ENCODE results near the gene STXBP5. TPM values are rescaled to one million over a fixed set of nuclear protein-coding genes. Genes with fewer than 3 reads are reported as not detected.

The STXBP5 gene
- total RNA-seq, 1 experiment from 2014 or later, result 30.5 TPM

GRCh38 chr6:147185216-147185615, 19.0 kb upstream of the STXBP5 start:
- H4K20me1 ChIP-seq (ENCODE audit: insufficient read depth, low read depth, low read length), result no peaks in the 10 kb centered on the region
- DNase-seq, result no peak
- no peak overlapping the region for H3K4me2 ChIP-seq (ENCODE audit: low read depth, low read length, poor library complexity, severe bottlenecking)
- H3K36me3 ChIP-seq (ENCODE audit: insufficient read depth, low read length), result no peaks in the 10 kb centered on the region
- no peaks in the 10 kb centered on the region for H3K9me3 ChIP-seq (ENCODE audit: low read length)
- H3K79me2 ChIP-seq (ENCODE audit: low read length), result no peaks in the 10 kb centered on the region
- H3K4me1 ChIP-seq (ENCODE audit: low read length), result no peaks in the 10 kb centered on the region
- no peak overlapping the region for H3K9ac ChIP-seq (ENCODE audit: low read length)
- H3K9me2 ChIP-seq (replicated peaks; ENCODE audit: insufficient read depth, low read length), result no peaks in the 10 kb centered on the region
- no peak overlapping the region for H3K27ac ChIP-seq (ENCODE audit: low read length)
- H3K4me3 ChIP-seq (ENCODE audit: low read length), result no peak overlapping the region
- 0 out of 2 replicates have a peak, but pooled peaks cover 3% of the 10 kb centered on the region for H3K27me3 ChIP-seq (ENCODE audit: low read length)
- no peak overlapping the region for H2AFZ ChIP-seq (ENCODE audit: low read length)

GRCh38 chr6:147190556-147190955, 13.7 kb upstream of the STXBP5 start:
- H3K9ac ChIP-seq (ENCODE audit: low read length), result no peak overlapping the region
- H2AFZ ChIP-seq (ENCODE audit: low read length), result no peak overlapping the region
- no peaks in the 10 kb centered on the region for H3K9me2 ChIP-seq (replicated peaks; ENCODE audit: insufficient read depth, low read length)
- DNase-seq, result no peak
- no peak overlapping the region for H3K4me2 ChIP-seq (ENCODE audit: low read depth, low read length, poor library complexity, severe bottlenecking)
- no peaks in the 10 kb centered on the region for H3K9me3 ChIP-seq (ENCODE audit: low read length)
- H3K79me2 ChIP-seq (ENCODE audit: low read length), result no peaks in the 10 kb centered on the region
- H3K36me3 ChIP-seq (ENCODE audit: insufficient read depth, low read length), result no peaks in the 10 kb centered on the region
- no peaks in the 10 kb centered on the region for H3K27me3 ChIP-seq (ENCODE audit: low read length)
- no peak overlapping the region for H3K27ac ChIP-seq (ENCODE audit: low read length)
- H4K20me1 ChIP-seq (ENCODE audit: insufficient read depth, low read depth, low read length), result no peaks in the 10 kb centered on the region
- H3K4me1 ChIP-seq (ENCODE audit: low read length), result no peaks in the 10 kb centered on the region
- no peak overlapping the region for H3K4me3 ChIP-seq (ENCODE audit: low read length)

DNA sequence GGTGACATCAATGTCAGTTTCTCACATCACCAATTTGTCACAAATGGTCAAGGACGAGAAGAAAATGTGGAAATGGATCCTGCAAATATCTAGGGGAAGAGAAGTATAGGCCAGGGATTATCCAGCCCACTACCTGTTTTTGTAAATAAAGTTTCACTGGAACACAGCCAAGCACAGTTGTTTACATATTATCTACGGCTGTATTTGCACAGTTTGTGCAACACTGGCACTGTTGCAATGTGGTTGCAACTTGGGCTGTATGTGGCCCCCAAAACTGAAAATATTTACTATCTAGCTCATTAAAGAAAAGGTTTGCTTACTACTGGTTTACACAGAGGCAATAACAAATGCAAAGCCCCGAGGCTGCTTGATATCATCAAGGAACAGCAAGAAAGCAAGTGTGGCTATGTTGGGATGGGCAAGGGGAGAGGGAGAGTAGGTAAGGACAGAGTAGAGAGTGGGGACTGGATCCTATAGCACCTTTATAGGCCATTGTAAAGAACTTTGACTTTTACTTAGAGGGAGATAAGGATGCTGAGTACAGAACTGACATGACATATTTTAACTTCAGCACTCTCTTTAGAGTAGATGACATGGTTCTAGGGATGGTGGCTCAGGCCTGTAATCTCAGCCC, 11.8 kb upstream of the STXBP5 start:
- no peak for DNase-seq
- Histone ChIP-seq H3K79me2 (ENCODE audit: low read length) (no peaks in the 10 kb centered on the region), H3K27ac (ENCODE audit: low read length) (no peak overlapping the region), H3K4me3 (ENCODE audit: low read length) (no peak overlapping the region), H3K4me2 (ENCODE audit: low read depth, low read length, poor library complexity, severe bottlenecking) (no peak overlapping the region), H3K9ac (ENCODE audit: low read length) (no peak overlapping the region), H3K9me2 (replicated peaks; ENCODE audit: insufficient read depth, low read length) (no peaks in the 10 kb centered on the region), H3K4me1 (ENCODE audit: low read length) (no peaks in the 10 kb centered on the region), H4K20me1 (ENCODE audit: insufficient read depth, low read depth, low read length) (no peaks in the 10 kb centered on the region), H3K27me3 (ENCODE audit: low read length) (no peaks in the 10 kb centered on the region), H2AFZ (ENCODE audit: low read length) (no peak overlapping the region), H3K36me3 (ENCODE audit: insufficient read depth, low read length) (no peaks in the 10 kb centered on the region), H3K9me3 (ENCODE audit: low read length) (no peaks in the 10 kb centered on the region)

DNA sequence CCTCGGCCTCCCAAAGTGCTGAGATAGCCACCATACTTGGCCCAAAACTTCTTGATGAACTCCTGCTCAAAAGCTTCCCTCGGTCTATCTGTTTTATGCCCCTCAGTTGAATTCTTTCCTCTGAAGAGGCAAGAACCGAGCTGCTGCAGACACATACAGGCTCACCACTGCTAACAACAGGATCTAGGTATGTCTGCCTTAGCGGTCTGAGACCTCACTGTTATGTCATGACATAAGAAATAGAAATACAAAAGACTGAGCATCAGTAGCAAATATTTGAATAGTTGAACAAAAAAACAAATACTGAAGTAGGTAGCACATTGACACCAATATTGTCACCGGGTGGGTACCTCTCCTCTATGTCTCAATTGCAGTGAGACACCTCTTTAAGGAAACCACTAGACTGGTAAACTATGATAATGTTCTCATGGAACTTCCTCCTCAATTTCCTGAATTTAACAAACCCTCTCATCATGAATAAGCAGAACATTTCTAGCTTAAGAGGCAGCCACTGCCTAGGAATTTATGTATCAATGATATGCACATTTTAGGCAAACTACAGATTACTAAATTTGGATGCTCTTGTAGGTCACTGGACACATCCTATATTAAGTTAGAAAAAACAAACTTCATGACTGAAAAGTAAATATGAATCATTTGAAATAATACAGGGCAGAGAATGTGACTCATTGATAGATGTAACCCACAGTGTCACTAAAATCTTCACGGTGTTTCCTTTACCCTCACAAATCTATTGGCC, 9.4 kb upstream of the STXBP5 start:
- H3K9ac ChIP-seq (ENCODE audit: low read length), result no peak overlapping the region
- DNase-seq, result no peak
- no peaks in the 10 kb centered on the region for H3K9me2 ChIP-seq (replicated peaks; ENCODE audit: insufficient read depth, low read length)
- no peaks in the 10 kb centered on the region for H4K20me1 ChIP-seq (ENCODE audit: insufficient read depth, low read depth, low read length)
- H3K9me3 ChIP-seq (ENCODE audit: low read length), result no peaks in the 10 kb centered on the region
- no peaks in the 10 kb centered on the region for H3K4me1 ChIP-seq (ENCODE audit: low read length)
- no peaks in the 10 kb centered on the region for H3K79me2 ChIP-seq (ENCODE audit: low read length)
- no peak overlapping the region for H2AFZ ChIP-seq (ENCODE audit: low read length)
- H3K27ac ChIP-seq (ENCODE audit: low read length), result no peak overlapping the region
- no peak overlapping the region for H3K4me3 ChIP-seq (ENCODE audit: low read length)
- no peaks in the 10 kb centered on the region for H3K27me3 ChIP-seq (ENCODE audit: low read length)
- H3K36me3 ChIP-seq (ENCODE audit: insufficient read depth, low read length), result no peaks in the 10 kb centered on the region
- no peak overlapping the region for H3K4me2 ChIP-seq (ENCODE audit: low read depth, low read length, poor library complexity, severe bottlenecking)

DNA sequence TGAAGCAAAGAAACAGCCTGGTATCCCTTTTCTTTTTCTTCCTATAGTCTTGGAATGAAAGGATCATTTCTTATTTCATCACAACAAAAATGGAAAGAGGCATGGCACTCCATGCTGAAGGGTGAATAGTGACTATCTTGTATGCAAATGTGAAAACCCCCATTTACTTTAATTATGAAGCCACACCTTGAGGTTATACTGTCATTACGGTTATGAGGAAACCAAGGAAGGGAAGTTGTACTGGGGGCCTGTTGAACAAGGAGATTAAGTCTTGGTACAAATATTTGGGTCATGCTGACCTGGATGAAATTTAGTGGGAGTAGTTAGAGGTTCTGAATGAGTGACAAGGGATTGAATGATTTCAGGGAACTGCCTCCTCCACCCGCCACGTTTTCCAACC, 8.7 kb upstream of the STXBP5 start:
- Histone ChIP-seq H3K79me2 (ENCODE audit: low read length) (no peaks in the 10 kb centered on the region), H3K9ac (ENCODE audit: low read length) (no peak overlapping the region), H3K27ac (ENCODE audit: low read length) (no peak overlapping the region), H3K9me3 (ENCODE audit: low read length) (no peaks in the 10 kb centered on the region), H4K20me1 (ENCODE audit: insufficient read depth, low read depth, low read length) (no peaks in the 10 kb centered on the region), H3K27me3 (ENCODE audit: low read length) (no peaks in the 10 kb centered on the region), H3K4me3 (ENCODE audit: low read length) (no peak overlapping the region), H3K36me3 (ENCODE audit: insufficient read depth, low read length) (no peaks in the 10 kb centered on the region), H3K4me1 (ENCODE audit: low read length) (no peaks in the 10 kb centered on the region), H3K9me2 (replicated peaks; ENCODE audit: insufficient read depth, low read length) (no peaks in the 10 kb centered on the region), H2AFZ (ENCODE audit: low read length) (no peak overlapping the region), H3K4me2 (ENCODE audit: low read depth, low read length, poor library complexity, severe bottlenecking) (no peak overlapping the region)
- DNase-seq, result no peak

DNA sequence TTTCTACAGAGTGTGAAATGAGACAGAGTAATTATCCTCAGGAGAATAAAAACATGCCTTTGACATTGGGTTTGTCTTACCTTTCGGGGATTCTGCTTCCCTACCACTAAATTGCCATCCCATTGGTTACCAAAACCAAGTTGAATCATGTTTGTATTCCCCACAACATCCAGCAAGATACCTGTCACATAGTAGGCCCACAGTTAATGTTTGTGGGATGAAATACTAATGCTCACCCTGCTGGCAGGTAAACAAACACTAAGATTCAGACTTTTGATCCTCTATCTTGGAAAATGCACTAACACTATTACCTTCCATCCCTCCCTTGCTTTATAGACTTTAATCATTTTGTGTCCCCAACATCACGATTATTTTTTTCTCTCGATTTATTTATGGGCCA, 8.2 kb upstream of the STXBP5 start:
- Histone ChIP-seq H3K9ac (ENCODE audit: low read length) (no peak overlapping the region), H3K79me2 (ENCODE audit: low read length) (no peaks in the 10 kb centered on the region), H3K9me2 (replicated peaks; ENCODE audit: insufficient read depth, low read length) (no peaks in the 10 kb centered on the region), H3K27ac (ENCODE audit: low read length) (no peak overlapping the region), H3K4me2 (ENCODE audit: low read depth, low read length, poor library complexity, severe bottlenecking) (no peak overlapping the region), H3K36me3 (ENCODE audit: insufficient read depth, low read length) (no peaks in the 10 kb centered on the region), H3K9me3 (ENCODE audit: low read length) (no peaks in the 10 kb centered on the region), H4K20me1 (ENCODE audit: insufficient read depth, low read depth, low read length) (no peaks in the 10 kb centered on the region), H3K4me1 (ENCODE audit: low read length) (no peaks in the 10 kb centered on the region), H2AFZ (ENCODE audit: low read length) (no peak overlapping the region), H3K27me3 (ENCODE audit: low read length) (no peaks in the 10 kb centered on the region), H3K4me3 (ENCODE audit: low read length) (no peak overlapping the region)
- DNase-seq, result no peak

GRCh38 chr6:147200711-147201110, 3.5 kb upstream of the STXBP5 start:
- Histone ChIP-seq H3K4me2 (ENCODE audit: low read depth, low read length, poor library complexity, severe bottlenecking) (no peak overlapping the region), H3K27me3 (ENCODE audit: low read length) (no peaks in the 10 kb centered on the region), H3K4me1 (ENCODE audit: low read length) (peaks cover 13% of the 10 kb centered on the region), H2AFZ (ENCODE audit: low read length) (no peak overlapping the region), H3K4me3 (ENCODE audit: low read length) (no peak overlapping the region), H3K79me2 (ENCODE audit: low read length) (peaks cover 21% of the 10 kb centered on the region), H3K9me2 (replicated peaks; ENCODE audit: insufficient read depth, low read length) (no peaks in the 10 kb centered on the region), H3K9me3 (ENCODE audit: low read length) (no peaks in the 10 kb centered on the region), H4K20me1 (ENCODE audit: insufficient read depth, low read depth, low read length) (no peaks in the 10 kb centered on the region), H3K9ac (ENCODE audit: low read length) (no peak overlapping the region), H3K27ac (ENCODE audit: low read length) (no peak overlapping the region), H3K36me3 (ENCODE audit: insufficient read depth, low read length) (no peaks in the 10 kb centered on the region)
- no peak for DNase-seq

DNA sequence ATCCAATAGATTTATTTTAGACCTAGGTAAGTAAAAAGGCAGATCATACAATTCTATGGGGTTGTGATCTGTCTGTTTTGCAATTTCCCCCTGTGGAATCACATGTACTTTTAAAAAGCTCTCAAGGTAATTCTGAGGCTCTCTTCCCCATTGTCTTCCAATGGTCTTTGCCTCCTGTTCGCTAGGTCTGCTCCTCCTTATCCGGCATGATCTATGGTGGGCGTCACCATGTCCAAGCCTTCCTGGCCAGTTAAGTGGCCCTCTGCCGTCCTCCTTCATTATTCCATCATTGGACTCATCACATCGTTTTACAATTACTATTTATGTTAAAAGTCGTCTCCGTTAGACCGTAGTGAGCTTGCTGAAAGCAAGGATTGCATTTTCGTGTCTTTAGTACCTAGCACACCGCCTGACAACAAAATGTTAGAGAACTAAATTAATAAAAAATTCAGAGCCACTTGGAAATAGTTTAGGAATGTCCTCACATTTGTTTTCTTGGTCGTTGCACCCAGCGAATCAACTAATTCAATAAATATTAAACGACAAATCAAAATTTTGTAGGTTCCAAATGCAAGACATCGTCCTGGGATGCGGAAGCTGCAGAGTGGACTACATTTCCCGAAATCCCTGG, 2.2 kb upstream of the STXBP5 start:
- Histone ChIP-seq H4K20me1 (ENCODE audit: insufficient read depth, low read depth, low read length) (no peaks in the 10 kb centered on the region), H3K4me3 (ENCODE audit: low read length) (peak overlapping the region; percentile 88), H3K4me2 (ENCODE audit: low read depth, low read length, poor library complexity, severe bottlenecking) (peak overlapping the region; percentile 91), H3K9me2 (replicated peaks; ENCODE audit: insufficient read depth, low read length) (no peaks in the 10 kb centered on the region), H3K9me3 (ENCODE audit: low read length) (no peaks in the 10 kb centered on the region), H3K9ac (ENCODE audit: low read length) (peak overlapping the region; percentile 46), H3K27me3 (ENCODE audit: low read length) (no peaks in the 10 kb centered on the region), H3K36me3 (ENCODE audit: insufficient read depth, low read length) (no peaks in the 10 kb centered on the region), H3K4me1 (ENCODE audit: low read length) (peaks cover 26% of the 10 kb centered on the region), H2AFZ (ENCODE audit: low read length) (peak overlapping the region; percentile 90), H3K79me2 (ENCODE audit: low read length) (peaks cover 33% of the 10 kb centered on the region), H3K27ac (ENCODE audit: low read length) (no peak overlapping the region)
- DNase-seq, result peak; percentile 46

Data from Karpas-422 (cell line).